Spleen (tissue), 11 donors: ENCODE data around the gene NOP56. TPM values are rescaled to one million over a fixed set of nuclear protein-coding genes. Genes with fewer than 3 reads are reported as not detected.

ENCODE experiments used
- DNase-seq: peaks from one replicate; pipeline ENCODE4 v3.0.0-alpha.2; 2020
- H3K27ac ChIP-seq, 8 donors: fragments of 200-600 bp; sonication (generic) in 7 of 8; 1 replicate in 4 of 8; 2 replicates in 4 of 8; pipeline versions ENCODE4 v1.5.0 to v1.8.0; 2016 to 2021; ENCODE audit warnings: inconsistent platforms in 4 of 8, mild to moderate bottlenecking in 4 of 8, moderate library complexity in 1 of 8
- H3K27me3 ChIP-seq, 7 donors: fragments of 200-600 bp; sonication (generic) in 6 of 7; replicated peaks in 1 of 7; 1 replicate in 4 of 7; 2 replicates in 3 of 7; pipeline versions ENCODE4 v1.5.0 to v1.8.0; 2016 to 2021; ENCODE audit warnings: inconsistent platforms in 3 of 7, mild to moderate bottlenecking in 1 of 7
- H3K36me3 ChIP-seq, 6 donors: fragments of 200-600 bp; sonication (generic) in 5 of 6; 1 replicate in 4 of 6; 2 replicates in 2 of 6; pipeline versions ENCODE4 v1.5.0 to v1.8.0; 2016 to 2021; ENCODE audit warnings: inconsistent platforms in 2 of 6
- H3K4me1 ChIP-seq, 6 donors: fragments of 200-600 bp; sonication (generic) in 5 of 6; 1 replicate in 3 of 6; 2 replicates in 3 of 6; pipeline versions ENCODE4 v1.5.0 to v1.8.0; 2016 to 2021; ENCODE audit warnings: inconsistent platforms in 3 of 6
- H3K4me3 ChIP-seq, 8 donors: fragments of 200-600 bp; sonication (generic) in 7 of 8; 1 replicate in 4 of 8; 2 replicates in 4 of 8; pipeline versions ENCODE4 v1.5.0 to v1.8.0; 2016 to 2021; ENCODE audit warnings: inconsistent platforms in 4 of 8, mild to moderate bottlenecking in 4 of 8, moderate library complexity in 2 of 8
- H3K9me3 ChIP-seq, 8 donors: fragments of 200-600 bp; sonication (generic) in 7 of 8; 1 replicate in 4 of 8; 2 replicates in 4 of 8; pipeline versions ENCODE4 v1.5.0 to v1.8.0; 2016 to 2021; ENCODE audit warnings: inconsistent platforms in 4 of 8
- CTCF ChIP-seq, 11 experiments: fragments of 200-600 bp in 7 of 11; fragments of 450-650 bp in 4 of 11; sonication (generic) in 4 of 11; IDR thresholded peaks in 8 of 11; conservative IDR thresholded peaks in 3 of 11; 1 replicate in 7 of 11; 2 replicates in 4 of 11; pipeline versions ENCODE4 v1.4.0 to v1.8.0; 2016 to 2021; ENCODE audit warnings: antibody characterized with exemption in 11 of 11, inconsistent platforms in 4 of 11, mild to moderate bottlenecking in 1 of 11
- POLR2A ChIP-seq, 3 donors: fragments of 450-650 bp; IDR thresholded peaks; one replicate each; pipeline ENCODE4 v1.5.1; 2017; ENCODE audit warnings: antibody characterized with exemption in 3 of 3, mild to moderate bottlenecking in 1 of 3
- POLR2AphosphoS5 ChIP-seq, 3 donors: sonication (generic); formaldehyde crosslinking; IDR thresholded peaks; one replicate each; pipeline ENCODE4 v1.5.1; 2017; ENCODE audit warnings: antibody characterized with exemption in 3 of 3
- WGBS, 5 donors: extraction: QIAGEN DNeasy Blood & Tissue Kit in 3 of 5; methylation state at CpG; one replicate each; pipeline versions ENCODE4 v1.1.5 to v1.1.7; 2013 to 2018; 5-methylcytosine and 5-hydroxymethylcytosine counted together
- intact Hi-C: fragments of 100-400 bp; cut with DNase I; formaldehyde crosslinking; loops from one replicate; pipeline ENCODE4 v1.15.0; 2023; ENCODE audit warnings: low total_unique reads
- polyA plus RNA-seq, 3 donors: library from polyadenylated mRNA; stranded (reverse); fragments of 200-250 nt; gene quantifications; one replicate each; pipeline ENCODE4 v1.2.1, GENCODE V29; 2013
- total RNA-seq, 7 donors: library from RNA; depleted of rRNA in 3 of 7; stranded (reverse); fragments of >200 nt in 3 of 7; fragmentation: NEBNext Ultra II Directional in 4 of 7; extraction: Animal tissue kit (Norgen Biotek cat#: 25700) in 4 of 7; gene quantifications; one replicate each; pipeline versions ENCODE4 v1.1.0 to v1.2.1, GENCODE V29; 2016 to 2021
- donor health status: healthy with polysubstance abuse.
- donor health status: DM: no; HTN: no; CAD: no; lungs with moderate emphysema.
- donor health status: DM: no; HTN: no; CAD: no.
- donor health status: Bipolar disorder and iron deficiency.
- donor health status: healthy.
- donor health status: DM: no; HTN: no; CAD: no.
- donor health status: DM: yes; HTN: yes; CAD: no.

The NOP56 gene
- total and polyA plus RNA-seq, 10 donors = 82.1 to 208 (median 136) TPM

DNA sequence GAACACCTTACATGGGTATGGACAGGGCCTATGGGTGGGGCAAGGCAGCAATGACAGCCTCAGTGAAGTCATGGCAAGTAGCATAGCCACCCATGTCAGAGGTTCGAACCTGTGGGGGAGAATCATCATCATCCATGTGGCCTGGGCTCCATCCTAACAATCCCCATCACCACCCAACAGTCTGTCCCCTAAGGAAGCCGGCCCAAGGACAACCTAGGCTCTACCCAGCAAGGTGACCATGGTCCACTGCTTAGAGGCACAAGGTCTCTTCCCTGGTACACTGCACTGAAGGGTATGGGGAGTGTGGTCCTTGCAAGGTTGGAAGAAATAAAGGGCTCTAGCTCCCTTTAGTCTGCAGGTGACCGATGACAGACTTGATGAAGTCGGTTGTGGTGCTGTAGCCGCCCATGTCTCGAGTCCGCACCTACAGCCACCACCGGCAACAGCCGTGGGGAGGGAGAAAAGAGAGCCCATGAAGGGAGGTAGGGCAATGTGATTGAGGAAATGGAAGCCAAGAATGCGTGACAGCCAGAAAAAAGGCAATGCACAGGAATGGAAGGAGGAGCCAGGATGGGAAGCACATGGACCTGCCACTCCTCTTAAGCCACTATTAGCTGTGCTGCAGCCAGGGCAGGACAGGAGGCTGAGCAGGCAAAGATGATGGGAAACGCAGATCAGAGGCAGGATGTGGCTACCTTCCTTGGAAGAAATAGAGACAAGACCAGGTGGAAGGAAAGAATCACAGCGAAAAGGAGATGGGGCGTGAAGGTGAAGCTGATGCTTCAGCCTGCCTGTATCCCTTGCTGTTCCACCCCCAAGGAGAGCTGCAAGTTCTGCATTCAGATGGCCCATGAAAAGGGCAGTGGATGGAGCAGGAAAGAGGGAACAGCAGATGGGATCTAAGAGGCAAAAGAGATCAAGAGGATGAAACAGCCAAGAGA, 6.3 kb downstream of the NOP56 start:
- peak in 2 of 3 donors; percentile 20 to 24 for TF ChIP-seq POLR2AphosphoS5 (IDR thresholded peaks at IDR 0.05)
- TF ChIP-seq POLR2A (IDR thresholded peaks at IDR 0.05) = no peak
- no peak for TF ChIP-seq CTCF (IDR thresholded peaks at IDR 0.05 in 8 of 11, conservative IDR thresholded peaks at IDR 0.05 in 3 of 11)
- H3K36me3 ChIP-seq = peaks cover 7 to 96% (median 85%) of the 10 kb centered on the region in 6 donors
- DNase-seq = no peak
- no peak overlapping the region for H3K4me3 ChIP-seq
- intact Hi-C loops = no loop called here
- peaks cover 11 to 58% (median 31%) of the 10 kb centered on the region in 6 donors for H3K4me1 ChIP-seq
- H3K27me3 ChIP-seq = no peaks in the 10 kb centered on the region
- 77 to 86% (median 79%) methylated on average over 12 to 13 of the region's 13 CpGs for WGBS, 5 donors
- no peaks in the 10 kb centered on the region for H3K9me3 ChIP-seq
- H3K27ac ChIP-seq = no peak overlapping the region

DNA sequence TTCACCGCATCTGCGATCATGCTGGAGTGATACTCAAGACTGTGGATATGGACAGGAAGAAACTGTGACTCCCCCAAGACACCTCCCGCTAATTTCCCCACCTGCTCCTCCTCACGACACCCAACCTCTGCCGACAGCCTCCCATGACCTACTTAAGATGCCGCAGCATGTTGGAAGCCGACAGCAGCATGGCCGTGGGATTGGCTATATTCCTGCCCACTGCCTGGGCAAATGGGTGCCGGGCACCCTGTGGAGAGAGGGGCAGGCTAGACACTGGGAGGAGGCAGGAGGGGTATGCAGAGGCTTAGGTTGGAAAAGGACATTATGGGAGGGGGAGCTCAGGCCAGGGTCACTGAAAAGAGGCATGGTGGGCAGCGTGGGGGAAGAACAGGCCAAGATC, 7.1 kb downstream of the NOP56 start:
- WGBS, 5 donors = 90 to 97% (median 96%) methylated on average over 10 of the region's 10 CpGs
- no peak for DNase-seq
- H3K4me3 ChIP-seq = no peak overlapping the region
- intact Hi-C loops = no loop called here
- H3K9me3 ChIP-seq = no peaks in the 10 kb centered on the region
- peaks cover 5 to 54% (median 27%) of the 10 kb centered on the region in 6 donors for H3K4me1 ChIP-seq
- no peaks in the 10 kb centered on the region for H3K27me3 ChIP-seq
- TF ChIP-seq POLR2AphosphoS5 (IDR thresholded peaks at IDR 0.05) = no peak
- no peak for TF ChIP-seq POLR2A (IDR thresholded peaks at IDR 0.05)
- no peak for TF ChIP-seq CTCF (IDR thresholded peaks at IDR 0.05 in 8 of 11, conservative IDR thresholded peaks at IDR 0.05 in 3 of 11)
- no peak overlapping the region for H3K27ac ChIP-seq
- H3K36me3 ChIP-seq = peaks cover 7 to 88% (median 80%) of the 10 kb centered on the region in 6 donors

GRCh38 chr20:2663364-2663886, 11.0 kb downstream of the NOP56 start:
- no peaks in the 10 kb centered on the region for H3K27me3 ChIP-seq
- intact Hi-C loops = no loop called here
- no peak for TF ChIP-seq POLR2A (IDR thresholded peaks at IDR 0.05)
- no peak for TF ChIP-seq CTCF (IDR thresholded peaks at IDR 0.05 in 8 of 11, conservative IDR thresholded peaks at IDR 0.05 in 3 of 11)
- no peak for TF ChIP-seq POLR2AphosphoS5 (IDR thresholded peaks at IDR 0.05)
- DNase-seq = no peak
- peak overlapping the region; percentile 84 to 97 (median 94) for H3K27ac ChIP-seq
- peaks cover 0 to 49% (median 41%) of the 10 kb centered on the region in 6 donors for H3K36me3 ChIP-seq
- 7 to 10% (median 8%) methylated on average over 13 of the region's 13 CpGs for WGBS, 5 donors
- peak overlapping the region; percentile 81 to 100 (median 93) for H3K4me3 ChIP-seq
- H3K4me1 ChIP-seq = peaks cover 8 to 28% (median 19%) of the 10 kb centered on the region in 6 donors
- H3K9me3 ChIP-seq = no peaks in the 10 kb centered on the region
